HG03565 (cell line): ENCODE data around the gene ARPC1B.

Source experiments
- ATAC-seq: cut with Tn5 transposase; IDR thresholded peaks from one replicate; pipeline ENCODE4 v1.9.1; 2021; ENCODE audit warnings: mild to moderate bottlenecking, moderate library complexity; ENCODE audit not compliant: unreplicated experiment

ARPC1B gene

DNA sequence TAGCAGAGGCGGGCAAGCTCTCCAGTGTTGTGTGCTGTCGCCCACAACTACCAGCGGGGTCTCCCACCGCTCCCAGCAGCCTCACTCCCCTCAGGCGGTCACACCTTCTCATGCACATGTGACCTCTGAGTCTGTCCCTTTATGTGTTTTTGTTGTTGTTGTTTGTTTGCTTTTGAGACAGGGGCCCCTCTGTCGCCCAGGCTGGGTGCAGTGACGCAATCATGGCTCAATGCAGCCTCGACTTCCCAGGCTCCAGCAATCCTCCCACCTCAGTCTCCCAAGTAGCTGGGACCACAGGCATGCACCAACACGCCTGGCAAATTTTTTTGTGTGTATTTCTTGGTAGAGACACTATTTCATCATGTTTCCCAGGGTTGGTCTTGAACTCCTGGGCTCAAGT lies 65.7 kb downstream of the ARPC1B start:
- ATAC-seq, result no peak
